Parathyroid adenoma (tissue), 2 donors: ENCODE measurements around the gene LY6G6D.
"Not testable (repeated sequence)": the region's sequence is repeated elsewhere in the genome, so short reads cannot be mapped to it uniquely, and the experiment has no call there.

Source experiments
- H2AFZ ChIP-seq: fragments of 300-600 bp; sonication (generic); one replicate; pipeline ENCODE4 v1.7.0; 2017; ENCODE audit warnings: antibody characterized with exemption, mild to moderate bottlenecking
- H3K27ac ChIP-seq: fragments of 300-600 bp; sonication (generic); one replicate; pipeline ENCODE4 v1.7.0; 2017
- H3K27me3 ChIP-seq: fragments of 300-600 bp; sonication (generic); one replicate; pipeline ENCODE4 v1.7.0; 2017; ENCODE audit warnings: low read length; ENCODE audit not compliant: control insufficient read depth, insufficient read depth
- H3K36me3 ChIP-seq: fragments of 300-600 bp; sonication (generic); one replicate; pipeline ENCODE4 v1.7.0; 2017; ENCODE audit warnings: low read length; ENCODE audit not compliant: control insufficient read depth, insufficient read depth
- H3K4me1 ChIP-seq: fragments of 300-600 bp; sonication (generic); one replicate; pipeline ENCODE4 v1.7.0; 2017; ENCODE audit warnings: control low read depth
- H3K4me2 ChIP-seq: fragments of 300-600 bp; sonication (generic); one replicate; pipeline ENCODE4 v1.7.0; 2017; ENCODE audit warnings: low read length
- H3K4me3 ChIP-seq: fragments of 300-600 bp; sonication (generic); one replicate; pipeline ENCODE4 v1.7.0; 2017; ENCODE audit warnings: low read depth, low read length
- H3K79me2 ChIP-seq: fragments of 300-600 bp; sonication (generic); one replicate; pipeline ENCODE4 v1.7.0; 2017; ENCODE audit warnings: control low read depth
- H3K9ac ChIP-seq: fragments of 300-600 bp; sonication (generic); one replicate; pipeline ENCODE4 v1.7.0; 2017; ENCODE audit warnings: mild to moderate bottlenecking
- H3K9me3 ChIP-seq: fragments of 300-600 bp; sonication (generic); one replicate; pipeline ENCODE4 v1.7.0; 2017; ENCODE audit warnings: low read length; ENCODE audit not compliant: control insufficient read depth
- CTCF ChIP-seq: fragments of 300-600 bp; sonication (generic); IDR thresholded peaks from one replicate; pipeline ENCODE4 v1.7.0; 2017; ENCODE audit warnings: antibody characterized with exemption, mild to moderate bottlenecking
- donor health status: primary hyperparathyroidism.

LY6G6D gene

GRCh38 chr6:31705931-31706330 lies 9.2 kb upstream of the LY6G6D start:
- H3K27me3 ChIP-seq, result no peaks in the 10 kb centered on the region
- no peak overlapping the region for H3K27ac ChIP-seq
- no peak overlapping the region for H2AFZ ChIP-seq
- H3K4me2 ChIP-seq, result no peak overlapping the region
- no peak overlapping the region for H3K4me3 ChIP-seq
- H3K9me3 ChIP-seq, result no peaks in the 10 kb centered on the region
- no peaks in the 10 kb centered on the region for H3K36me3 ChIP-seq
- no peak overlapping the region for H3K9ac ChIP-seq
- TF ChIP-seq CTCF, result no peak
- peaks cover 12% of the 10 kb centered on the region for H3K4me1 ChIP-seq
- H3K79me2 ChIP-seq, result peaks cover 9% of the 10 kb centered on the region

GRCh38 chr6:31706599-31706998 lies 8.5 kb upstream of the LY6G6D start, which contains the start of gene LY6G6F:
TSS of gene LY6G6F (plus strand) at chr6:31706866. CDS start at chr6:31706907, 41 bp downstream.
- Histone ChIP-seq H3K79me2 (peaks cover 6% of the 10 kb centered on the region), H3K4me1 (peaks cover 7% of the 10 kb centered on the region), H2AFZ (no peak within 1 kb of the TSS), H3K27me3 (no peaks in the 10 kb centered on the region), H3K4me3 (no peak within 1 kb of the TSS), H3K4me2 (no peak within 1 kb of the TSS), H3K9me3 (no peaks in the 10 kb centered on the region), H3K36me3 (no peaks in the 10 kb centered on the region), H3K9ac (no peak within 1 kb of the TSS), H3K27ac (no peak within 1 kb of the TSS)
- no peak for TF ChIP-seq CTCF

- H2AFZ ChIP-seq, result no peak overlapping the region
- H3K27ac ChIP-seq, result no peak overlapping the region
- no peaks in the 10 kb centered on the region for H3K9me3 ChIP-seq
- H3K4me1 ChIP-seq, result peaks cover 2% of the 10 kb centered on the region
- H3K36me3 ChIP-seq, result no peaks in the 10 kb centered on the region
- H3K4me3 ChIP-seq, result no peak overlapping the region
- no peak for TF ChIP-seq CTCF
- no peak overlapping the region for H3K4me2 ChIP-seq
- no peak overlapping the region for H3K9ac ChIP-seq
- H3K79me2 ChIP-seq, result peaks cover under 1% of the 10 kb centered on the region
- H3K27me3 ChIP-seq, result no peaks in the 10 kb centered on the region
Measured at GRCh38 chr6:31707701-31708100, 7.4 kb upstream of the LY6G6D start.

GRCh38 chr6:31708224-31708623 lies 6.9 kb upstream of the LY6G6D start:
- H3K4me1 ChIP-seq, result peaks cover 2% of the 10 kb centered on the region
- no peaks in the 10 kb centered on the region for H3K36me3 ChIP-seq
- no peak overlapping the region for H2AFZ ChIP-seq
- no peak for TF ChIP-seq CTCF
- no peak overlapping the region for H3K4me2 ChIP-seq
- H3K9ac ChIP-seq, result no peak overlapping the region
- no peaks in the 10 kb centered on the region for H3K9me3 ChIP-seq
- H3K79me2 ChIP-seq, result no peaks in the 10 kb centered on the region
- no peaks in the 10 kb centered on the region for H3K27me3 ChIP-seq
- no peak overlapping the region for H3K27ac ChIP-seq
- no peak overlapping the region for H3K4me3 ChIP-seq

- H3K36me3 ChIP-seq, H3K4me3 ChIP-seq, H3K27ac ChIP-seq, H3K4me1 ChIP-seq, H3K27me3 ChIP-seq, H3K9me3 ChIP-seq, H3K79me2 ChIP-seq, H3K4me2 ChIP-seq, H2AFZ ChIP-seq, H3K9ac ChIP-seq: not testable (repeated sequence)
Measured at GRCh38 chr6:31709157-31709556, 6.0 kb upstream of the LY6G6D start.
